ENCODE measurements around the gene EXOSC2.

- TF ChIP-seq POLR2A (IDR thresholded peaks at IDR 0.05; ENCODE audit: low read depth, low read length), result no peak
- no peak for TF ChIP-seq POLR2AphosphoS5 (IDR thresholded peaks at IDR 0.05; ENCODE audit: low read depth, low read length)
- no peak for TF ChIP-seq TAF1 (IDR thresholded peaks at IDR 0.05; ENCODE audit: borderline replicate concordance, low read depth, low read length)
Observed at GRCh38 chr9:130687615-130688014, 6.0 kb upstream of the EXOSC2 start.

Measured in GM12892 (cell line).